AG08396 (cell line): ENCODE results near the gene SSX2B.
"Not testable (repeated sequence)": the region's sequence is repeated elsewhere in the genome, so short reads cannot be mapped to it uniquely, and the experiment has no call there.

Source experiments
- DNase-seq: peaks from one replicate; pipeline ENCODE4 v3.0.0; 2012; ENCODE audit warnings: low spot score, mixed read lengths

Gene SSX2B, protein sequence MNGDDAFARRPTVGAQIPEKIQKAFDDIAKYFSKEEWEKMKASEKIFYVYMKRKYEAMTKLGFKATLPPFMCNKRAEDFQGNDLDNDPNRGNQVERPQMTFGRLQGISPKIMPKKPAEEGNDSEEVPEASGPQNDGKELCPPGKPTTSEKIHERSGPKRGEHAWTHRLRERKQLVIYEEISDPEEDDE

DNA sequence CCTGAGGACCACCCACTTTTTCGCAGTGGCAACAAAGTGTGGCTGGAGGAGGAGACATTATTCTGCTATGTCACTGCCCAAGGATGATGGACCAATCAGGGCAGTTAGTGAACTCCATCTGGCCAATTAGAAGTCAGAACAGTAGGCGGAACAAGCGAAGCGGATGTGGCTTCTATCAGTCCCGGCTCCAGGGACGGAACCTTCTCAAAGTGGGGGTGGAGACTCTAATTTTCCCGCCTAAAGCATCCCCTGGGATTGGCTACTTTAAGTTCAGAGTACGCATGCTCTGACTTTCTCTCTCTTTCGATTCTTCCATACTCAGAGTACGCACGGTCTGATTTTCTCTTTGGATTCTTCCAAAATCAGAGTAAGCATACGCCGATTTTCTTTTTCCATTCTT lies at the start of gene SSX2B:
SSX2B (plus strand) TSS at position 301 of the 400 bp plus-strand sequence. CDS start 1,429 bp downstream, outside the sequence.
- DNase-seq = not testable (repeated sequence)

GRCh38 chrX:52707078-52707477 lies 44.0 kb upstream of the SSX2B start, which contains the start of gene SSX2:
Gene SSX2 (minus strand): TSS chrX:52707178. CDS start chrX:52705749, 1,429 bp downstream.
- DNase-seq = not testable (repeated sequence)

DNA sequence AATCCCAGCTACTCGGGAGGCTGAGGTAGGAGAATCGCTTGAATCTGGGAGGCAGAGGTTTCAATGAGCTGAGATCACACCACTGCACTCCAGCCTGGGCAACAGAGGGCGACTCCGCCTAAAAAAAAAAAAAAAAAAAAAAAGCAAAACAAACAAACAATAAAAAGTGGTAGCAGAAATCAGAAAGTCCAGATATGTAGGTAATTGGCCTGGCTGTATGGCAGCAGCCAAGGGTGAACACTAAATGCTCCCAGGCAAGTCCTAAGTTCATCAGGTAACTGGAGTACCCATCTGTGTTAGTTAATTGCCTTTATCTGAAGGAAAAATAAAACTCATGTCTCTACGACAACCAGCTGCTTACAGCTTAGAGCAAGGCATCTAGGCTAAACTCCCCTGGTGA lies 14.9 kb downstream of the SSX2B start:
- not testable (repeated sequence) for DNase-seq

GRCh38 chrX:52773504-52773903 lies 22.5 kb downstream of the SSX2B start:
- not testable (repeated sequence) for DNase-seq

DNA sequence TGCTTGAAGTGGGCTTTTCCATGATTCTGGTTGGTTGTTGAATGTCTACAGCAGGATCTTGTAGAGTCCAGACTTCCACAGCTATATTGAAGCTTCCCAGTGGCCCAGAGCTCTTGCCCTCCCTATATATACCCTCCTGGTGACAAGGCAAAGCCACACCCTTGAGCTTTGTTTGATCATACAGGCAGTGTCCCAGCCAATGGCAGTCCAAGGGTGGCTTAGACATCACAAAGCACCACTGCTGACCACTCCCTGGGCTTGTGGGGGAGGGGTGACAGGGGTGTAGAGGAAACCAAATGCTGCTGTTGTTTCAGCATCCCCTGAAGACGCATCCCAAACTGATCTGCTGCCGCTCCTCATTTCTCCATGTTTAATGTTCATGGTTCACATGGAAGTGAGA lies 46.3 kb downstream of the SSX2B start, which contains the start of gene SPANXN5:
SPANXN5 (minus strand) TSS at position 101 of the 400 bp plus-strand sequence; CDS start at position 22, 79 bp downstream.
- DNase-seq = not testable (repeated sequence)

DNA sequence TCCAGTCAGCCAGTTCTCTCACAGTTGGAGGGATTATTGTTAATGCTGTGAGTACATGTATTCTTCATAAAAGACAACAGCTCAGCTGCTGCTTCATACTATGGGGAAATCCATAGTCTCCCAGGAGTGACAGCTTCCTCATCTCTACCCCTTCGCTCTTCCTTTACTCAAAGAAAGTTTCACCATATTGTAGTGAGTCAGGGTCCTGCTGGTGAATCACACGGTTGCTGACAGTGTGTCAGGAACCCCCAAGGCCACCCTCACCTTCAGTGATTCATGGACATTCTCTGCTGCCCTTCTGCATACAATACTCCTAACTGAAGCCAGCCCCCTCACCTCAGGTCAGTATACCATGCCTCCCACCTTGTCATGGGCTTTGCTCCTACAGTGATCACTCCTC lies 53.8 kb downstream of the SSX2B start:
- not testable (repeated sequence) for DNase-seq
